ENCODE data around the gene MGST2.

The MGST2 gene

GRCh38 chr4:139643042-139643895 lies 22.4 kb upstream of the MGST2 start:
- no peak for DNase-seq (ENCODE audit: low read depth in 2 of 2, low spot score in 1 of 2)

- DNase-seq (ENCODE audit: low read depth in 2 of 2, low spot score in 1 of 2) = no peak
Observed at GRCh38 chr4:139645458-139645857, 20.2 kb upstream of the MGST2 start.

- no peak for DNase-seq (ENCODE audit: low read depth in 2 of 2, low spot score in 1 of 2)
Observed at GRCh38 chr4:139647184-139647583, 18.4 kb upstream of the MGST2 start.

GRCh38 chr4:139647952-139648351 lies 17.7 kb upstream of the MGST2 start:
- DNase-seq (ENCODE audit: low read depth in 2 of 2, low spot score in 1 of 2) = no peak

- peak; percentile 28 to 34 for DNase-seq (ENCODE audit: low read depth in 2 of 2, low spot score in 1 of 2)
Observed at GRCh38 chr4:139651282-139652194, 14.1 kb upstream of the MGST2 start.

- no peak for DNase-seq (ENCODE audit: low read depth in 2 of 2, low spot score in 1 of 2)
Observed at GRCh38 chr4:139654516-139654915, 11.1 kb upstream of the MGST2 start.

GRCh38 chr4:139655116-139655515 lies 10.5 kb upstream of the MGST2 start:
- DNase-seq (ENCODE audit: low read depth in 2 of 2, low spot score in 1 of 2) = no peak

- no peak for DNase-seq (ENCODE audit: low read depth in 2 of 2, low spot score in 1 of 2)
Observed at GRCh38 chr4:139656614-139657486, 8.8 kb upstream of the MGST2 start.

GRCh38 chr4:139658185-139658584 lies 7.4 kb upstream of the MGST2 start:
- no peak for DNase-seq (ENCODE audit: low read depth in 2 of 2, low spot score in 1 of 2)

GRCh38 chr4:139658586-139659382 lies 6.8 kb upstream of the MGST2 start:
- DNase-seq (ENCODE audit: low read depth in 2 of 2, low spot score in 1 of 2) = no peak

- DNase-seq (ENCODE audit: low read depth in 2 of 2, low spot score in 1 of 2) = no peak
Observed at GRCh38 chr4:139659735-139660424, 5.7 kb upstream of the MGST2 start.

GRCh38 chr4:139660568-139661043 lies 5.0 kb upstream of the MGST2 start:
- no peak for DNase-seq (ENCODE audit: low read depth in 2 of 2, low spot score in 1 of 2)

- DNase-seq (ENCODE audit: low read depth in 2 of 2, low spot score in 1 of 2) = no peak
Observed at GRCh38 chr4:139663561-139664138, 2.0 kb upstream of the MGST2 start.

- DNase-seq (ENCODE audit: low read depth in 2 of 2, low spot score in 1 of 2) = no peak
Observed at GRCh38 chr4:139664442-139664841, 1.2 kb upstream of the MGST2 start.

- DNase-seq (ENCODE audit: low read depth in 2 of 2, low spot score in 1 of 2) = no peak
Observed at GRCh38 chr4:139665079-139665689, 435 bp upstream of the MGST2 start.

GRCh38 chr4:139666735-139667281 lies 1.2 kb downstream of the MGST2 start:
- no peak for DNase-seq (ENCODE audit: low read depth in 2 of 2, low spot score in 1 of 2)

- DNase-seq (ENCODE audit: low read depth in 2 of 2, low spot score in 1 of 2) = no peak
Observed at GRCh38 chr4:139668036-139668435, 2.4 kb downstream of the MGST2 start.

- no peak for DNase-seq (ENCODE audit: low read depth in 2 of 2, low spot score in 1 of 2)
Observed at GRCh38 chr4:139668658-139669201, 3.1 kb downstream of the MGST2 start.
